Measurements from ENCODE around the gene COL27A1.

The COL27A1 gene

GRCh38 chr9:114149765-114150340 lies 5.5 kb upstream of the COL27A1 start:
- DNase-seq, result no peak

DNA sequence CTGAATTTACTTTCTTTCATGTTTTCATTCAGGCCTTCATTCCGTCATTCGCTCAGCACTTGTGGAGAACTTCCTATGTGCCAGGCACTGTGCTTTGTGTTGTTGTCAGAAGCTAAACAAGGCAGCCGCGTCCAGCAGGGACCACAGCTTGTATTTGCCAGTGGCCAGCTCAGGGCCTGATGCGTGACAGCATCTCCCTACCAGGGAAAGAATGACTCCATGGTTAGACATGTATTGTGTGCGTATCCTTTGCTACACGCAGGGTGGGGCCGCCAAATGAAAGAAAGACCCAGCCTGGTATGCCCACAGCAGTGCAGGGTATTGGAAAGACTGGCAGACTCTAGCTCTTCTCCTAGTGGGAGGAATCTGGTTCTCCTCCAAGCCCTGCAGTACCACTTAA lies 4.7 kb upstream of the COL27A1 start:
- DNase-seq, result no peak

GRCh38 chr9:114151426-114151956 lies 3.8 kb upstream of the COL27A1 start:
- no peak for DNase-seq

DNA sequence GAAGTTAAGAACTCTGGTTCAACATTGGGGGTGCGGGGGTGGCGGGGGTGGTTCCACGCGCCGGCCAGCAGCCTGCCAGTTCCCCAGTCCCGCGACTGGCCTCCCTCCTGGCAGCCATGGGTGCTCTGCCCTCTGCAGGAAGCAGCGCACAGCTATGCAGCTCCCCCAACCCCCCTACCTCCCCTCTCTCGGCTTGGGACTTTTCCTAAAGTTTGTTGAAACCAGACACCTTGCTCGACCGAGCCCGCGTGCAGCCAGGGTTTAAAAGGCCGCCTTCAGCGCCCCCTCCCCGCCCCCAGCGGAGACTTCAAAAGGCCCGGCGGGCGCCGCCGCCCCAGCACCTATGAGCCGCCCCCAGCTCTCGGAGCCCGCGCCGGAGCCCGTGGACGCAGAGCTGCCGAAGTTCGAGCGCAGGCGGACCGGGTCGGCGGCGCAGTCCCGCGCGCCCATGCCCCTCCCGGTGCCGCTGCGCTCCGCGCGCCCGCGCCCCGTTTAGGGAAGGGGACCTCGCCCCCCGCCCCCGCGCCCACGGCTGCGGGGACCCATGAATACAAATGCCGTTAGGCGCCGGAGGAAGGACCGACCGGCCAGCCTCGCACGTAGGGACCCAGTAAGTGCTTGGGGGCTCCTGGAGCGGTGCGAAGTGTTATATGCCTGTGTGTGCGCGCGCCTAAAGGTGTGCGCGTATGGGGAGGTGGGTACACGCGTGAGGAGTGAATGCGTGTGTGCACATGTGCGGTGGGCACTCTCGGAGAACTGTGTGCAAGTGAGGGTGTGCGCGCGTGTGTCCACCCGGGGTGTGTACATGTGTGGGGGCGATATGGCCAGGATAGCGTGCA lies 1.4 kb upstream of the COL27A1 start:
- DNase-seq, result no peak

DNA sequence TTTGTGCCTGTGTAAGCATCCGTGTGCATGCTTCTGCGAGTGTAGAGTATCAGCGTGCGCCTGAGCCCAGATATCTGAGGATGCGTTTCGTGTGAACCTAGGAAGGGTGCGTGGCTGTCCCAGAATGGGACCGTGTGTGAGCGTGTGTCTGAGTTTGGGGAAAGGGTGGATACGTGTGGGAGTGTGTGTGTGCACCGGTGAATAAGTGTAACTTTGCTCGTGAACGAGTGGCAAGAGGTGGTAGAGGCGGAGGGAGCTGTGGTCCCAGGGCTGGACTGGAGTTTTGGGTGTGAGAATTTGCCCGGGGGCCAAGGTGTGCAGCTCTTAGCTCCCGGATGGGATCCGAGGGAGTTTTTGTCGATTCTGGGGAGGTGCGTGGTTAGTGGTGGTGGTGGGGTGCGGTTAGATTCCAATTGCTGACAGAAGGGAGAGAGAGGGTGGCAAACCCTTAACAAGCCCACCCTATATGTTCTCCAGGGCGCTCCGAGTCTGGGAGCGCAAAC lies 686 bp upstream of the COL27A1 start:
- DNase-seq, result no peak

DNA sequence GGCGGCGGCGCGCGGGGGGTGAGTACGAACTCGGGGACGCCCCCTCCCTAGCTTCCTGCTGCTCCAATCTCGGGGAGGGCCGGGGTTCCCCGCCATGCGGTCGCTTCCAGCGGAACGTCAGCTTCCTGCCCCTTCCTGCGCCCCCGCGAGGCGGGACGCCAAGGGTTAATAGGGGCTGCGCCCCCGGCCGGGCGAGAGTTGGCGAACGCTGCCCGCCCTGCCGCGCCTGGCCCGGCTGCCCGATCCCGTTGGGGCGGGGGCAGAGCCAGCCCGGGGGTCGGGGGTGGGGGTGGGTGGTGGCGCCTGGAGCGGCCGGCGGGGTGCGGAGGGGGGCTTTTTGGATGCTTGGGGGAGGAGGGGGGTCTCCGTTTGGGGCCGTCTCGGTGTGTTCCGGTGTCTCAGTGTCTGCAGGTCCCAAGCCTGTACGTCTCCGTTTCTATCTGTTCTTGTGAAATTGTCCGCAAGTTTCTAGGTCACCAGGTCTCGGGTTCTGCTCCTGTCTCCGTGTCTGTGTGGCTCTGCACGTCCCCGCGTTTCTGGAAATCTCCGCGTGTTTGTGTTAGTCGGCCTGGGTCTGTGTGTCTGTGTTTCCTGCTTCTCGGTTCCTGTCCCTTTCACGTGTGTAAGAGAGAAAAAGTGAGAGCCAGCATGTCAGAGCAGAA lies 789 bp downstream of the COL27A1 start:
- DNase-seq, result no peak

GRCh38 chr9:114156657-114157421 lies 1.5 kb downstream of the COL27A1 start:
- DNase-seq, result no peak

DNA sequence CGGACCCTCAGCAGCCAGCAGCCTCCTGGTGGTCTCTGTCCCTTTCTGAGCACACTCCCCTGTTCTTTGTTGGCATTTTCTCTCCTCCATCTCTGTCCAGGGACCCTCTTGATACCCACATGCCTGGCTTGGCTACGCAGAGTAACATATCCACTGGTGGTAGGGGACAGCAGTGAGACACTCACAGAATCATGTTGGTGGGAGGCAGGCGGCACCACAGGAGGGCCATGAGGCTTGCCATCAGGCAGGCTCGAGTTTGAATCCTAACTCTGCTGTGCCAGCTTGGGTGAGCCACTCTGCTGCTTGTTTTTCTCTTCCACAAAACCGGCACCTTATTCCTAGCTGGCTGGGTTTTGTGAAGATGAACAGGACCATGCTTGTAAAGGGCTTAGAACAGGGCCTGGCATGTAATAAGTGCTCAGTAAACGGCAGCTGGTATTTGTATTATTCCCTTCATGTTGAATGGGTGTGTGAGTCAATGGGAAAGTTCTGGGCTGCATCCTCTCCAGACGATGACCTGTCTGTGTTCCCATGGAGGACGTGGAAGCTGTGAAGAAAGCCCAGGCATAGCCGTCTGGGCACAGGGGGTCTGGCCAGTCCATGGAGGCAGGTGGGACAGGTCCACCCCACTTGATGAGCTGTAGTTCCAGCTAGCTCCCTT lies 2.3 kb downstream of the COL27A1 start:
- DNase-seq, result no peak

DNA sequence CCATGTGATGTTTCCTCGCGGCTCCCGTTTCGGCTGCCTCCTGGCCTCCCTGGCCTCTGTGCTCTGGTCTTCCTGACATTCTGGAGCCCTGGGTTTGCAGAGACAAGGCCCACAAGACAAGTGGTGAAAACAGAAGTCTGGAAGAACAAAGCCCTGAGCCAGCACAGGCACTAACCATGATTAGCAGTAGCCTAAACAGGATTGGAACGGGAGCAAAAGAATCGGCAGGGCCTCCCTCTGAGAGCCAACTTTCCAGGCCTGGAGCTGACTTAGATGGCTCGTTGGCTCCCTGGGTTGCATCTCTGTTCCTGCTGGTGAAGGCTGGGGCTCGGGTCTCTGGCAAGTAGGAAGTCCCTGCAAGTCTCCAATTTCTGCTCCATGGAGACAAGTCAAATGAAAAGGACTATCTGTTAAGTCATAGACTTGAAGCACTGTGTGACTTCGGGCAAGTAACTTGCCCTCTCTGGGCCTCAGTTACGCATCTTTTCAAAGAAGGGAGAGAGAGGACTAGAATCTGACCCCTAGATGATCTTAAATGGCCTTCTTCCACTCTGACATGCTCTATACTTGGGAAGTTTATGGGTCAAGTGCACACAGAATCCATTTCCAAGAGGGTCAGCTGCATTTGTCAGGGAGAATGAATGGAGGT lies 3.3 kb downstream of the COL27A1 start:
- DNase-seq, result no peak

- no peak for DNase-seq
Measured at GRCh38 chr9:114159691-114160090, 4.4 kb downstream of the COL27A1 start.

DNA sequence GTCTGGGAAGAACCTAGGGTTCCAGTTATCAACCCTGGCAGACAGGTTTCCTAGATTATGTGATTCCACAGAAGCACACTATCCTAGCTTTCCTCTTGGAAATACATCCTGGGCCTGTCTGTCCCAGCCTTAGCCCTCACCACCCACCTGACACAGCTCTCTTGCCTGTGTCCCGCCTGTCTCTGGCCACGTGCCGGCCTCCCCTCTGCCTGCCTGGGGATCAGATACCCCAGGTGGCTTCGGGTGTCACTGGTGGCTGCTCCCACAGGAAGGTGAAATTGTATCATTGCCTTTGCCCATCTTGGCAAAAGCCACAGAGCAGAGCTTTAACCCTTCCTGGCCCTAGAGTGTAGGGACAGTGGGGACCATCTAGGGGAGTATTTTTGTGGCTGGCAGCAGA lies 6.2 kb downstream of the COL27A1 start:
- DNase-seq, result no peak

DNA sequence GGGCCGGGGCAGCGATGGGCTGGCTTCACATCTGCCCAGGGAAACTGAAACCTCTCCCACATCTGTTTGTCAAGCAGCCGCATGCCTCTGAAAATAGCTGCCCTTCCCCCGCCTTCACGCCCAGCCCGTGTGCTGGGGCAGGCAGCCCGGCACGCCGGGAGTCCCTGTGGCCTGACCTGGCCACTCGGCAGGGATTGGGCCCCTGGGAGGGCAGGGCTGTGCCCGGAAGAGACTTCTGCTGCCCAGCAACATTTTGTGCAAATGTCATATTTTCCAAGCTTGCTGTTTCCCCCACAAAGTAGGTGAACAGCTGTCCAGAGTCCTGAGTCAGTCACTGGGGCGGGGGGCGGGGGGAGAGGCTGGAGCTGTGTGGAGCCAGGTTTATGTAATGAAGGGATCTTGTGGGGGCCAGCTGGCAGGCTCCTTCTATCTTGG lies 8.2 kb downstream of the COL27A1 start:
- DNase-seq, result no peak

GRCh38 chr9:114164191-114164794 lies 9.0 kb downstream of the COL27A1 start:
- no peak for DNase-seq

GRCh38 chr9:114165407-114166102 lies 10.2 kb downstream of the COL27A1 start:
- no peak for DNase-seq

DNA sequence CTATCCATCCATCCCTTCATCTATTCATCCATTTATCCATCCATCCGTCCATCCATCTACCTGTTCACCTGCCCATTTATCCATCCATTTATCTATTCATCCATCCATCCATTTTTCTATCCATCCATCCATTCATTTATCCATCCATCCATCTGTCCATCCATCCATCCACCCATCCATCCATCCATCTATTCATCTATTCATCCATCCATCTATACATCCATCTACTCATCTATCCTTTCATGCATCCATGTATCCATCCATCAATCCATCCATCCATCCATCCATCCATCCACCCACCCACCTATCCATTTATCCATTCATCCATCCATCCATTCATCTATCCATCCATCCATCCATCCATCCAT lies 10.8 kb downstream of the COL27A1 start:
- no peak for DNase-seq

DNA sequence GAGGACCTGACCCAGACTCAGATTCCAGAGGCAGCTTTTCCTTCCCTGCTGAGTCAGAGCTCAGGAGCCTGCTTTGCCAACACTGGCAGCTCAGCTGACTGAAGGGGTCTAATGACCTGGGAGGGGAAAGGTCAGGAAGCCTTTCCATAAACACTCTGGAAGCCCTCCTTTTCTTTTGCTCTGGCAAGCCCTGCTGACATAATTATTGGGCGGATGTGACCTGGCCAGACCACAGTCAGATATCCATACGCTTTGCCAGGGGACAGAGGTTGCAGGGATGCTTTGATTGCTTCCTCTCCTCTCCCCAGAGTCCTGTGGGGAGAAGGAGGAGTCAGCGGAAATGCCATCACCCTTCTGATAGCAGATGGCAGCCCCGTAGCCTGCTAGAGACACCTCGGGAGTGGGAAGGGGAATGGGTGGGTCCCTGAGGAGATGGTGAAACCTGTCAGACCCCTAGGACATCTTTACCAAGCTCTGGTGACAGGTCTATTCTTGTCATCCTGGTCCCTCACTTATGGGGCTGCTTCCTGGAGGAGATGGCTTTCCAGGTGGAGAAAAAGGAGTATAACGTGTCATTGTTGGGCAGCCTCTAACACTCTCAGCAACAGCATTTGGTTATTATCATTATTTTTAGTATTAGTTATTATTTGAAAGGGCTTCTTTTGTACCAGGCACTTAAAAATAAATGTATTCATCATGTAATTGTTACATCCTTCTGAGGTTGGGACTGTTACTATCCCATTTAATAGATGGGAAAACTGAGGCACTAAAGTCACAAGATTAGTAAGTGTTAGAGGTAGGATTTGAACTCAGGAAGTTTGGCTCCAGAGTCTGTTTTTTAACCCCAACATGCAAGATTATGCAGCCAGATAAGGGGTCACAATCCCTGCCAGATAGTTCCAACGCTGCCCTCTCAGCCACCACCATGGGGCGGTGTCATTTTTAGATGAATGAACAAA lies 11.6 kb downstream of the COL27A1 start:
- DNase-seq, result no peak

DNA sequence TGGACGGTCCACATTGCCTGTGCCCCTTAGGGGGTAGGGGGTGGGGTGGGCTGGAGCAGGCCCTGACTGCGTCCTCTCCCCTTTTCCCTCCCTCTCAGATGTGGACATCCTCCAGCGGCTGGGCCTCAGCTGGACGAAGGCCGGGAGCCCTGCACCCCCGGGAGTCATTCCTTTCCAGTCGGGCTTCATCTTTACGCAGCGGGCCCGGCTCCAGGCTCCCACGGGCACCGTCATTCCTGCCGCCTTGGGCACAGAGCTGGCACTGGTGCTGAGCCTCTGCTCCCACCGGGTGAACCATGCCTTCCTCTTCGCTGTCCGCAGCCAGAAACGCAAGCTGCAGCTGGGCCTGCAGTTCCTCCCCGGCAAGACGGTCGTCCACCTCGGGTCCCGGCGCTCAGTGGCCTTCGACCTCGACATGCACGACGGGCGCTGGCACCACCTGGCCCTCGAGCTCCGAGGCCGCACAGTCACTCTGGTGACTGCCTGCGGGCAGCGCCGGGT lies 12.3 kb downstream of the COL27A1 start:
- DNase-seq, result no peak

GRCh38 chr9:114168281-114169028 lies 13.1 kb downstream of the COL27A1 start:
- no peak for DNase-seq
